NK-92 (cell line): ENCODE results near the gene PLXNC1.

Experiments
- DNase-seq: peaks from one replicate; lab custom pipeline; 2025; ENCODE audit not compliant: unreplicated experiment; lab: John Stamatoyannopoulos, UW

The PLXNC1 gene

GRCh38 chr12:94202245-94203180 is 54.1 kb downstream of the PLXNC1 start:
- no peak for DNase-seq

- no peak for DNase-seq
These were observed 54.8 kb downstream of the PLXNC1 start for GRCh38 chr12:94203181-94203546.

GRCh38 chr12:94203796-94204195 is 55.4 kb downstream of the PLXNC1 start:
- DNase-seq = no peak

- no peak for DNase-seq
These were observed 56.3 kb downstream of the PLXNC1 start for GRCh38 chr12:94204499-94205247.

- DNase-seq = no peak
These were observed 57.4 kb downstream of the PLXNC1 start for GRCh38 chr12:94205822-94206221.

GRCh38 chr12:94206886-94207285 is 58.5 kb downstream of the PLXNC1 start:
- no peak for DNase-seq

- DNase-seq = no peak
These were observed 59.1 kb downstream of the PLXNC1 start for GRCh38 chr12:94207467-94207848.

GRCh38 chr12:94207849-94208621 is 59.7 kb downstream of the PLXNC1 start:
- DNase-seq = no peak

- DNase-seq = no peak
These were observed 60.2 kb downstream of the PLXNC1 start for GRCh38 chr12:94208622-94208966.

GRCh38 chr12:94209240-94209639 is 60.9 kb downstream of the PLXNC1 start:
- no peak for DNase-seq

- no peak for DNase-seq
These were observed 62.6 kb downstream of the PLXNC1 start for GRCh38 chr12:94211021-94211420.

GRCh38 chr12:94218233-94218632 is 69.9 kb downstream of the PLXNC1 start:
- no peak for DNase-seq

GRCh38 chr12:94219622-94220302 is 71.4 kb downstream of the PLXNC1 start:
- DNase-seq = no peak

- DNase-seq = no peak
These were observed 72.4 kb downstream of the PLXNC1 start for GRCh38 chr12:94220804-94221203.

- DNase-seq = no peak
These were observed 74.1 kb downstream of the PLXNC1 start for GRCh38 chr12:94222351-94223084.

GRCh38 chr12:94223842-94224241 is 75.5 kb downstream of the PLXNC1 start:
- DNase-seq = no peak

- DNase-seq = no peak
These were observed 77.1 kb downstream of the PLXNC1 start for GRCh38 chr12:94225506-94225905.

- no peak for DNase-seq
These were observed 77.7 kb downstream of the PLXNC1 start for GRCh38 chr12:94225947-94226630.

GRCh38 chr12:94227066-94227465 is 78.7 kb downstream of the PLXNC1 start:
- DNase-seq = no peak

GRCh38 chr12:94228488-94228907 is 80.1 kb downstream of the PLXNC1 start:
- DNase-seq = no peak
